Endothelial cell of umbilical vein (primary cell): Measurements from ENCODE around the gene SETBP1. TPM values are rescaled to one million over a fixed set of nuclear protein-coding genes. Genes with fewer than 3 reads are reported as not detected.

Experiments
- BruUV-seq: library from RNA; stranded (reverse); fragments of 400-500 nt; replicated peaks from 2 replicates; lab custom pipeline; 2021; lab: Mats Ljungman, UMichigan
- CTCF ChIA-PET: fragments of 300-600, 350-600 bp; sonication (Branson Sonifier 250); formaldehyde crosslinking; loops from one replicate; lab custom pipeline; 2021; ENCODE audit warnings: antibody characterized with exemption, inconsistent platforms; lab: Charles Lee
- POLR2A ChIA-PET: fragments of 300-600, 350-600 bp; sonication (Branson Sonifier 250); formaldehyde crosslinking; loops from one replicate; lab custom pipeline; 2021; ENCODE audit warnings: antibody characterized with exemption, inconsistent platforms; lab: Charles Lee
- DNase-seq: peaks from one replicate; pipeline ENCODE4 v3.0.0-alpha.2; 2011; ENCODE audit warnings: low read depth, low spot score
- FAIRE-seq: peaks from 2 replicates; lab custom pipeline; 2011; peaks lifted over from hg19 to GRCh38; lab: Jason Lieb, UNC
- H2AFZ ChIP-seq: 2 replicates; pipeline ENCODE4 v1.6.0; 2012; ENCODE audit warnings: low read depth, low read length, control low read depth, inconsistent platforms
- H3K27ac ChIP-seq: 2 replicates; pipeline ENCODE4 v1.5.1; 2011; ENCODE audit warnings: low read depth, mild to moderate bottlenecking, control low read depth, low read length, moderate library complexity; ENCODE audit not compliant: insufficient read depth
- H3K27me3 ChIP-seq, 2 experiments: 2 replicates each; pipeline versions ENCODE4 v1.6.0 to v1.6.1; 2011; ENCODE audit warnings: low read length in 2 of 2, mixed read lengths in 1 of 2; ENCODE audit not compliant: control insufficient read depth in 2 of 2, insufficient read depth in 2 of 2
- H3K36me3 ChIP-seq, 2 experiments: 2 replicates in 1 of 2; 3 replicates in 1 of 2; pipeline ENCODE4 v1.5.1; 2011; ENCODE audit warnings: low read length in 2 of 2, mild to moderate bottlenecking in 1 of 2, moderate library complexity in 1 of 2; ENCODE audit not compliant: control insufficient read depth in 2 of 2, insufficient read depth in 2 of 2; ENCODE audit errors: extremely low read depth in 1 of 2
- H3K4me1 ChIP-seq: 3 replicates; pipeline ENCODE4 v1.5.1; 2011; ENCODE audit warnings: mild to moderate bottlenecking, low read length; ENCODE audit not compliant: control insufficient read depth, insufficient read depth; ENCODE audit errors: extremely low read depth
- H3K4me2 ChIP-seq: 2 replicates; pipeline ENCODE4 v1.6.1; 2011; ENCODE audit warnings: low read length, control low read depth, mixed read lengths; ENCODE audit not compliant: insufficient read depth
- H3K4me3 ChIP-seq, 3 experiments: fragments of 200-600 bp in 1 of 3; sonication (generic), shearing (Covaris generic) in 1 of 3; replicated peaks in 1 of 3; 2 replicates each; pipeline ENCODE4 v1.5.1; 2011 to 2016; ENCODE audit warnings: control low read depth in 3 of 3, low read length in 3 of 3, mild to moderate bottlenecking in 2 of 3, inconsistent platforms in 1 of 3, low read depth in 1 of 3, moderate library complexity in 1 of 3; ENCODE audit not compliant: insufficient read depth in 1 of 3
- H3K79me2 ChIP-seq: 2 replicates; pipeline ENCODE4 v1.6.0; 2012; ENCODE audit warnings: low read length, inconsistent platforms; ENCODE audit not compliant: control insufficient read depth, insufficient read depth
- H3K9ac ChIP-seq: replicated peaks from 2 replicates; pipeline ENCODE3; 2011; ENCODE audit warnings: low read length, control low read depth; ENCODE audit not compliant: insufficient read depth; ENCODE audit errors: extremely low read depth
- H3K9me1 ChIP-seq: replicated peaks from 3 replicates; pipeline ENCODE4 v1.6.0; 2011; ENCODE audit warnings: mild to moderate bottlenecking, low read length; ENCODE audit not compliant: control insufficient read depth, insufficient read depth; ENCODE audit errors: extremely low read depth
- H3K9me3 ChIP-seq: replicated peaks from 2 replicates; pipeline ENCODE4 v1.5.1; 2012; ENCODE audit warnings: low read length, inconsistent platforms; ENCODE audit not compliant: control insufficient read depth, insufficient read depth
- H4K20me1 ChIP-seq: replicated peaks from 2 replicates; pipeline ENCODE3; 2011; ENCODE audit warnings: mild to moderate bottlenecking, low read length; ENCODE audit not compliant: control insufficient read depth, insufficient read depth; ENCODE audit errors: extremely low read depth
- EZH2 ChIP-seq: IDR thresholded peaks from 2 replicates; pipeline ENCODE4 v1.6.1; 2012; ENCODE audit warnings: borderline replicate concordance, low read depth, mild to moderate bottlenecking, moderate library complexity, low read length, inconsistent platforms; ENCODE audit not compliant: severe bottlenecking
- dilution Hi-C: fragments of 300-500 bp; cut with MboI; formaldehyde crosslinking; loops from one replicate; pipeline ENCODE4 v1.15.0; 2019; ENCODE audit warnings: low sequenced_read_pairs; ENCODE audit not compliant: extremely low pct_ligation_motif_present
- intact Hi-C: fragments of 100-400 bp; cut with micrococcal nuclease; formaldehyde crosslinking; loops from one replicate; pipeline ENCODE4 v1.10.0; 2022
- polyA plus RNA-seq, 4 experiments: library from polyadenylated mRNA; depleted of rRNA in 3 of 4; stranded (reverse) in 3 of 4; unstranded in 1 of 4; fragments of >200 nt; gene quantifications; 2 replicates each; pipeline versions ENCODE4 v1.2.1 to v1.2.3, GENCODE V29; 2011 to 2012; ENCODE audit warnings: missing spikeins in 1 of 4
- total RNA-seq: library from RNA; stranded (reverse); gene quantifications from 2 replicates; pipeline ENCODE4 v1.2.3, GENCODE V29; 2021
- TF ChIP-seq, protein P1 (sequence below), 2 donors: IDR thresholded peaks; 1 replicate in 1 of 2; 2 replicates in 1 of 2; pipeline ENCODE4 v1.5.1; 2011; ENCODE audit warnings: low read length in 2 of 2, mild to moderate bottlenecking in 2 of 2, moderate library complexity in 2 of 2, control low read depth in 1 of 2, inconsistent platforms in 1 of 2, low read depth in 1 of 2; ENCODE audit not compliant: insufficient read depth in 1 of 2; ENCODE audit errors: extremely low read depth in 1 of 2

The SETBP1 gene
- total and polyA plus RNA-seq, 2 donors (not counting 3 experiments of a cell fraction or from before 2014, with no cell fraction given): 0.76 to 3.1 TPM

DNA sequence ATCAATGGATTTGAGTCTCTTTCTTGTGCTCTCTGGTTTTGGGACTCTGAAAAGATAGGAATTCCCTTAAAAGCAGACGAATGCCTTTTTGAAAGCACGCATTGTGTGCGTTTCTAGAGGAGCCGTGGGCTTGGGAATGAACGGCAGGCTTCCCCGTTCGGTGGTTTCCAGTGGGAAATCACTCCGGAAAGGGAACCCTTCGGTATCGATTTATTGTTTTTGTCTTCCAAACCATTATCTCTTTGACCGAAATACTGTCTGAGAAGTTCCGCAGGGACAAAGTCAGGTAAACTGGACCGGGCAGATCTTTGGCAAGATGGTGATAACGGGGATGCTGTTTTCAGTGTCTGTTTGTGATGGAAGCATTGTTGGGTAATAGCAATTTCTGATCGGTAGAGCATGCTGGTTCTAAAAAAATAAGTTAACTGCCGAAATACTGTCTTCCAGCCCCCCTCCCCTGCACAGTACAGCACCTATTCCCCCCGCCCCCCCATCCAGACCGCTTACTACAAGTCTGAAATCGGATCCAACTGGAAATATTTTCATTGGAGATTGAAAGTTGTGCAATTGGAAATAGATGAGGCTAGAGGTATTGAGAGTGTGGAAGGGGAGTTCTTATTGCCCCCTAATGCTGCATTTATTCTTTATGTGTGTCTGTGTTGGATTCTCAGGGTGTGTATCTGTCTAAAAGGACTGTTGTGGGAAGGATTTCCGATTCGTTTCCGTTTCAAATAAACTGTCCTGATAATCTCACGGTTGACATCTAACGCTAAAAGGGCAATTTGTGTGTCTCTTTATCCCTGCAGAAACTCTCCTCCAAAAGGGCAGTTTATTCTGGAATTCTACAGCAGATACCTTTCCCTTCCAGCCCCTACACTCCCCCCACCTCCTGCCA lies 635 bp downstream of the SETBP1 start:
- Histone ChIP-seq H3K4me2 (peak overlapping the region; percentile 7), H2AFZ (no peak overlapping the region), H3K36me3 (no peaks in the 10 kb centered on the region), H3K9me1 (no peaks in the 10 kb centered on the region), H3K27me3 (peaks cover 28 to 36% of the 10 kb centered on the region in 2 experiments), H3K27ac (no peak overlapping the region), H3K9ac (no peak overlapping the region), H3K79me2 (no peaks in the 10 kb centered on the region), H3K4me1 (no peaks in the 10 kb centered on the region), H3K9me3 (no peaks in the 10 kb centered on the region), H3K4me3 (peak overlapping the region in 1 of 3 experiments; percentile 94), H4K20me1 (no peaks in the 10 kb centered on the region)
- no TSS peak for BruUV-seq
- FAIRE-seq (no peak), DNase-seq (peak; percentile 21)
- dilution Hi-C loops (no loop called here), intact Hi-C loops (loop anchor here (5.0 kb wide), 1 partner anchor 146 kb away; no protein-coding TSS in a partner anchor)
- POLR2A ChIA-PET: no interaction called here
- TF ChIP-seq, protein P1, sequence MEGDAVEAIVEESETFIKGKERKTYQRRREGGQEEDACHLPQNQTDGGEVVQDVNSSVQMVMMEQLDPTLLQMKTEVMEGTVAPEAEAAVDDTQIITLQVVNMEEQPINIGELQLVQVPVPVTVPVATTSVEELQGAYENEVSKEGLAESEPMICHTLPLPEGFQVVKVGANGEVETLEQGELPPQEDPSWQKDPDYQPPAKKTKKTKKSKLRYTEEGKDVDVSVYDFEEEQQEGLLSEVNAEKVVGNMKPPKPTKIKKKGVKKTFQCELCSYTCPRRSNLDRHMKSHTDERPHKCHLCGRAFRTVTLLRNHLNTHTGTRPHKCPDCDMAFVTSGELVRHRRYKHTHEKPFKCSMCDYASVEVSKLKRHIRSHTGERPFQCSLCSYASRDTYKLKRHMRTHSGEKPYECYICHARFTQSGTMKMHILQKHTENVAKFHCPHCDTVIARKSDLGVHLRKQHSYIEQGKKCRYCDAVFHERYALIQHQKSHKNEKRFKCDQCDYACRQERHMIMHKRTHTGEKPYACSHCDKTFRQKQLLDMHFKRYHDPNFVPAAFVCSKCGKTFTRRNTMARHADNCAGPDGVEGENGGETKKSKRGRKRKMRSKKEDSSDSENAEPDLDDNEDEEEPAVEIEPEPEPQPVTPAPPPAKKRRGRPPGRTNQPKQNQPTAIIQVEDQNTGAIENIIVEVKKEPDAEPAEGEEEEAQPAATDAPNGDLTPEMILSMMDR (IDR thresholded peaks at IDR 0.05; ENCODE audit: extremely low read depth in 1 of 2, insufficient read depth in 1 of 2, low read depth in 1 of 2, low read length in 2 of 2): no peak
- peak; percentile 55 for TF ChIP-seq EZH2
- CTCF ChIA-PET: no interaction called here
